ENCODE data around the gene NFYA. TPM values are rescaled to one million over a fixed set of nuclear protein-coding genes. Genes with fewer than 3 reads are reported as not detected.

The NFYA gene
- total RNA-seq, 1 experiment from 2014 or later: 43.0 TPM

GRCh38 chr6:41097467-41098090, 24.8 kb downstream of the NFYA start:
- Histone ChIP-seq H2AK5ac (ENCODE audit: insufficient read length, low read length) (no peak overlapping the region), H3K27me3 (ENCODE audit: insufficient read depth, low read length) (no peaks in the 10 kb centered on the region), H3K9ac (ENCODE audit: extremely low read depth, insufficient read length, low read length) (no peak overlapping the region), H3T11ph (ENCODE audit: low read length) (no peak overlapping the region), H3K23me2 (ENCODE audit: insufficient read length, low read depth, low read length, poor library complexity, severe bottlenecking) (no peaks in the 10 kb centered on the region), H2BK5ac (ENCODE audit: insufficient read length, low read length) (no peak overlapping the region), H2BK120ac (ENCODE audit: low read depth, low read length, poor library complexity, severe bottlenecking) (no peak overlapping the region), H3K27ac (ENCODE audit: insufficient read length, low read depth, low read length) (no peak overlapping the region), H3K14ac (ENCODE audit: insufficient read depth, low read length) (no peak overlapping the region), H3K56ac (ENCODE audit: insufficient read length, low read depth, low read length) (no peak overlapping the region), H4K5ac (ENCODE audit: insufficient read length, low read depth, low read length) (no peak overlapping the region), H3K4me1 (ENCODE audit: insufficient read depth, low read length) (no peaks in the 10 kb centered on the region), H2BK20ac (ENCODE audit: low read depth, low read length, poor library complexity, severe bottlenecking) (no peak overlapping the region), H3K23ac (ENCODE audit: insufficient read length, low read depth, low read length) (no peak overlapping the region), H3K79me1 (ENCODE audit: insufficient read depth, low read depth, low read length, poor library complexity, severe bottlenecking) (no peaks in the 10 kb centered on the region), H3K9me3 (ENCODE audit: control insufficient read depth, low read depth, low read length) (no peaks in the 10 kb centered on the region), H2BK15ac (ENCODE audit: low read depth, low read length) (no peak overlapping the region), H4K8ac (replicated peaks; ENCODE audit: insufficient read length, low read depth, low read length) (no peak overlapping the region), H3K18ac (ENCODE audit: insufficient read length, low read depth, low read length) (no peak overlapping the region), H2AFZ (ENCODE audit: low read length) (no peak overlapping the region), H3K4ac (ENCODE audit: low read depth, low read length) (no peak overlapping the region), H3K4me2 (ENCODE audit: insufficient read depth, insufficient read length, low read length) (no peak overlapping the region), H2BK12ac (ENCODE audit: insufficient read length, low read depth, low read length) (no peak overlapping the region), H4K20me1 (ENCODE audit: control insufficient read depth, insufficient read depth, insufficient read length) (no peaks in the 10 kb centered on the region), H3K79me2 (ENCODE audit: insufficient read depth, low read length) (no peaks in the 10 kb centered on the region), H4K91ac (ENCODE audit: insufficient read length, low read depth, low read length) (no peak overlapping the region)
- no CpG with 5 or more reads among the region's 5 CpGs for WGBS (ENCODE audit: extremely low coverage, insufficient read length, low lambda C conversion rate)
- Mint-ChIP-seq H3K4me3 (no peak overlapping the region), H3K36me3 (ENCODE audit: insufficient read depth in 1 of 3, low read depth in 3 of 3) (peaks cover 51 to 88% (median 75%) of the 10 kb centered on the region in 3 experiments; a peak in 6 of 7 replicates), H3K4me1 (peaks cover 0 to 3% of the 10 kb centered on the region in 2 experiments; a peak in 1 of 4 replicates), H3K27me3 (ENCODE audit: low read depth) (no peaks in the 10 kb centered on the region), H3K9me3 (no peaks in the 10 kb centered on the region), H3K27ac (no peak overlapping the region)
- no peak for TF ChIP-seq CTCF (conservative IDR thresholded peaks at IDR 0.05)
- DNase-seq: no peak

All from H9 (cell line).